ENCODE data around the gene BCL11B.

The BCL11B gene

GRCh38 chr14:99213527-99213971, 58.4 kb downstream of the BCL11B start:
- no peaks in the 10 kb centered on the region for H3K36me3 ChIP-seq
- H3K27me3 ChIP-seq (ENCODE audit: insufficient read depth, low read depth, severe bottlenecking): peaks cover 80% of the 10 kb centered on the region
- H3K27ac ChIP-seq: no peak overlapping the region
- no peak overlapping the region for H3K4me3 ChIP-seq (ENCODE audit: low read depth, low read length)
- no peak for DNase-seq
- no peak for TF ChIP-seq CTCF (IDR thresholded peaks at IDR 0.05; ENCODE audit: low read depth, low read length)
- H3K9me3 ChIP-seq (ENCODE audit: severe bottlenecking): no peaks in the 10 kb centered on the region

- Histone ChIP-seq H3K36me3 (no peaks in the 10 kb centered on the region), H3K27ac (no peak overlapping the region), H3K4me3 (ENCODE audit: low read depth, low read length) (no peak overlapping the region), H3K27me3 (ENCODE audit: insufficient read depth, low read depth, severe bottlenecking) (peaks cover 81% of the 10 kb centered on the region), H3K9me3 (ENCODE audit: severe bottlenecking) (no peaks in the 10 kb centered on the region)
- no peak for TF ChIP-seq CTCF (IDR thresholded peaks at IDR 0.05; ENCODE audit: low read depth, low read length)
- DNase-seq: no peak
These were observed 58.9 kb downstream of the BCL11B start for GRCh38 chr14:99213101-99213500.

- no peaks in the 10 kb centered on the region for H3K36me3 ChIP-seq
- H3K27ac ChIP-seq: no peak overlapping the region
- peaks cover 81% of the 10 kb centered on the region for H3K27me3 ChIP-seq (ENCODE audit: insufficient read depth, low read depth, severe bottlenecking)
- no peak for DNase-seq
- no peak overlapping the region for H3K4me3 ChIP-seq (ENCODE audit: low read depth, low read length)
- H3K9me3 ChIP-seq (ENCODE audit: severe bottlenecking): no peaks in the 10 kb centered on the region
- TF ChIP-seq CTCF (IDR thresholded peaks at IDR 0.05; ENCODE audit: low read depth, low read length): no peak
These were observed 59.4 kb downstream of the BCL11B start for GRCh38 chr14:99212646-99213045.

- DNase-seq: no peak
- no peak overlapping the region for H3K4me3 ChIP-seq (ENCODE audit: low read depth, low read length)
- peaks cover 82% of the 10 kb centered on the region for H3K27me3 ChIP-seq (ENCODE audit: insufficient read depth, low read depth, severe bottlenecking)
- TF ChIP-seq CTCF (IDR thresholded peaks at IDR 0.05; ENCODE audit: low read depth, low read length): no peak
- no peaks in the 10 kb centered on the region for H3K9me3 ChIP-seq (ENCODE audit: severe bottlenecking)
- no peaks in the 10 kb centered on the region for H3K36me3 ChIP-seq
- no peak overlapping the region for H3K27ac ChIP-seq
These were observed 59.8 kb downstream of the BCL11B start for GRCh38 chr14:99212199-99212598.

GRCh38 chr14:99211410-99211809, 60.6 kb downstream of the BCL11B start:
- H3K4me3 ChIP-seq (ENCODE audit: low read depth, low read length): no peak overlapping the region
- no peak for TF ChIP-seq CTCF (IDR thresholded peaks at IDR 0.05; ENCODE audit: low read depth, low read length)
- H3K27ac ChIP-seq: no peak overlapping the region
- no peak for DNase-seq
- H3K27me3 ChIP-seq (ENCODE audit: insufficient read depth, low read depth, severe bottlenecking): peaks cover 82% of the 10 kb centered on the region
- no peaks in the 10 kb centered on the region for H3K9me3 ChIP-seq (ENCODE audit: severe bottlenecking)
- no peaks in the 10 kb centered on the region for H3K36me3 ChIP-seq

- no peak for TF ChIP-seq CTCF (IDR thresholded peaks at IDR 0.05; ENCODE audit: low read depth, low read length)
- no peak for DNase-seq
- H3K9me3 ChIP-seq (ENCODE audit: severe bottlenecking): no peaks in the 10 kb centered on the region
These were observed 61.7 kb downstream of the BCL11B start for GRCh38 chr14:99210333-99210732.

More at GRCh38 chr14:99210333-99210732, 61.7 kb downstream of the BCL11B start:
- H3K36me3 ChIP-seq: no peaks in the 10 kb centered on the region
- H3K4me3 ChIP-seq (ENCODE audit: low read depth, low read length): no peak overlapping the region
- no peak overlapping the region for H3K27ac ChIP-seq
- H3K27me3 ChIP-seq (ENCODE audit: insufficient read depth, low read depth, severe bottlenecking): peaks cover 78% of the 10 kb centered on the region

All from WERI-Rb-1 (cell line).